CD4-positive, alpha-beta T cell treated with Interleukin-6 for 4 hours (primary cell): ENCODE measurements around the gene TDRD9.

Experiments
- DNase-seq: peaks from one replicate; pipeline ENCODE4 v3.0.0-alpha.2; 2020; ENCODE audit warnings: mixed read lengths

TDRD9 gene

GRCh38 chr14:104095426-104096310 lies 167.4 kb downstream of the TDRD9 start:
- DNase-seq, result no peak

- no peak for DNase-seq
Measured at GRCh38 chr14:104096318-104096717, 168.1 kb downstream of the TDRD9 start.

GRCh38 chr14:104096751-104097700 lies 168.8 kb downstream of the TDRD9 start:
- DNase-seq, result no peak

- DNase-seq, result no peak
Measured at GRCh38 chr14:104098272-104099095, 170.2 kb downstream of the TDRD9 start.

GRCh38 chr14:104099096-104100041 lies 171.1 kb downstream of the TDRD9 start:
- no peak for DNase-seq

GRCh38 chr14:104100171-104101085 lies 172.2 kb downstream of the TDRD9 start:
- no peak for DNase-seq

GRCh38 chr14:104101086-104101621 lies 172.9 kb downstream of the TDRD9 start:
- DNase-seq, result no peak

- no peak for DNase-seq
Measured at GRCh38 chr14:104101651-104102281, 173.5 kb downstream of the TDRD9 start.
